Panc1 (cell line): Measurements from ENCODE around the gene BAIAP2. TPM values are rescaled to one million over a fixed set of nuclear protein-coding genes. Genes with fewer than 3 reads are reported as not detected.

Source experiments
- ATAC-seq: fragments of 200-7000 bp; cut with Tn5 transposase; 2 replicates; pipeline ENCODE4 v1.9.1; 2020; ENCODE audit warnings: mild to moderate bottlenecking, moderate library complexity
- BruUV-seq: library from RNA; stranded (reverse); fragments of 400-500 nt; replicated peaks from 2 replicates; lab custom pipeline; 2021; lab: Mats Ljungman, UMichigan
- CTCF ChIA-PET: fragments of 300-600 bp; sonication (Branson Sonifier 250); formaldehyde crosslinking; loops from one replicate; lab custom pipeline; 2022; ENCODE audit warnings: antibody characterized with exemption; lab: Charles Lee
- POLR2A ChIA-PET: fragments of 300-600 bp; sonication (Branson Sonifier 250); formaldehyde crosslinking; loops from one replicate; lab custom pipeline; 2022; ENCODE audit warnings: antibody characterized with exemption; lab: Charles Lee
- DNase-seq: peaks from one replicate; pipeline ENCODE4 v3.0.0-alpha.2; 2010; ENCODE audit warnings: low read depth, low spot score
- H3K27ac ChIP-seq: 2 replicates; pipeline ENCODE4 v1.5.1; 2011; ENCODE audit warnings: mild to moderate bottlenecking, low read length, inconsistent platforms
- H3K27me3 ChIP-seq: fragments of 200-500 bp; sonication (Bioruptor generic); 2 replicates; pipeline ENCODE4 v1.6.0; 2014; ENCODE audit warnings: low read length, inconsistent platforms; ENCODE audit not compliant: control insufficient read depth, insufficient read depth
- H3K36me3 ChIP-seq: fragments of 200-500 bp; sonication (Bioruptor generic); 2 replicates; pipeline ENCODE4 v1.5.1; 2014; ENCODE audit warnings: inconsistent platforms, mild to moderate bottlenecking, low read length, moderate library complexity; ENCODE audit not compliant: control insufficient read depth, insufficient read depth
- H3K4me1 ChIP-seq: 2 replicates; pipeline ENCODE4 v1.5.1; 2011; ENCODE audit warnings: inconsistent platforms, mild to moderate bottlenecking, low read length, moderate library complexity; ENCODE audit not compliant: control insufficient read depth, insufficient read depth
- H3K4me3 ChIP-seq, 2 experiments: 2 replicates each; pipeline ENCODE4 v1.5.1; 2011 to 2012; ENCODE audit warnings: low read depth in 2 of 2, low read length in 2 of 2, mild to moderate bottlenecking in 2 of 2, inconsistent platforms in 1 of 2, moderate library complexity in 1 of 2
- H3K9me3 ChIP-seq: fragments of 200-500 bp; sonication (Bioruptor generic); 2 replicates; pipeline ENCODE4 v1.5.1; 2014; ENCODE audit warnings: low read depth, mild to moderate bottlenecking, inconsistent platforms, low read length, moderate library complexity; ENCODE audit not compliant: control insufficient read depth, insufficient read depth
- POLR2AphosphoS5 ChIP-seq: IDR thresholded peaks from 2 replicates; pipeline ENCODE4 v1.6.1; 2012; ENCODE audit warnings: mild to moderate bottlenecking, low read depth, low read length, moderate library complexity
- SIN3A ChIP-seq: IDR thresholded peaks from 2 replicates; pipeline ENCODE4 v1.6.1; 2012; ENCODE audit warnings: low read depth, mild to moderate bottlenecking, low read length, moderate library complexity, borderline replicate concordance; ENCODE audit not compliant: insufficient read depth
- TCF7L2 ChIP-seq: IDR thresholded peaks from 2 replicates; pipeline ENCODE4 v1.6.1; 2011; ENCODE audit warnings: mild to moderate bottlenecking, low read depth, low read length, inconsistent platforms
- in situ Hi-C: cut with HindIII; loops from 2 replicates; pipeline ENCODE4 v1.10.0; 2016; ENCODE audit warnings: low sequenced_read_pairs, low pct_unique_long_range_greater_than_20kb
- intact Hi-C: fragments of 100-400 bp; cut with micrococcal nuclease; formaldehyde crosslinking; loops from one replicate; pipeline ENCODE4 v1.10.0; 2022; ENCODE audit not compliant: unreplicated experiment
- total RNA-seq: library from RNA; stranded (reverse); gene quantifications from one replicate; pipeline ENCODE4 v1.2.1, GENCODE V29; 2021; ENCODE audit not compliant: unreplicated experiment
- TF ChIP-seq, protein P1 (sequence below), 2 experiments: IDR thresholded peaks; 2 replicates each; pipeline ENCODE4 v1.6.1; 2011 to 2012; ENCODE audit warnings: low read depth in 2 of 2, control low read depth in 1 of 2, low read length in 1 of 2, mild to moderate bottlenecking in 1 of 2, moderate library complexity in 1 of 2; ENCODE audit not compliant: insufficient read depth in 1 of 2
- TF ChIP-seq, protein P2 (sequence below): fragments of 450-650 bp; IDR thresholded peaks from 2 replicates; pipeline ENCODE4 v1.5.1; 2017; ENCODE audit warnings: mild to moderate bottlenecking

The BAIAP2 gene
- total RNA-seq, 1 experiment from 2014 or later, result 125 TPM

GRCh38 chr17:81115749-81116464 lies 81.0 kb downstream of the BAIAP2 start:
- Histone ChIP-seq H3K36me3 (no peaks in the 10 kb centered on the region), H3K9me3 (no peaks in the 10 kb centered on the region), H3K4me1 (peaks cover 34% of the 10 kb centered on the region), H3K27ac (no peak overlapping the region), H3K4me3 (no peak overlapping the region), H3K27me3 (no peaks in the 10 kb centered on the region)
- ChIA-PET POLR2A (no interaction called here), CTCF (interaction anchor here (1.3 kb wide), 1 partner anchor 18 kb away, joined by 4 read pairs; no protein-coding TSS in a partner anchor)
- intact Hi-C loops, result no loop called here
- no TSS peak for BruUV-seq
- in situ Hi-C loops, result no loop called here
- no peak for ATAC-seq
- TF ChIP-seq, protein P1, sequence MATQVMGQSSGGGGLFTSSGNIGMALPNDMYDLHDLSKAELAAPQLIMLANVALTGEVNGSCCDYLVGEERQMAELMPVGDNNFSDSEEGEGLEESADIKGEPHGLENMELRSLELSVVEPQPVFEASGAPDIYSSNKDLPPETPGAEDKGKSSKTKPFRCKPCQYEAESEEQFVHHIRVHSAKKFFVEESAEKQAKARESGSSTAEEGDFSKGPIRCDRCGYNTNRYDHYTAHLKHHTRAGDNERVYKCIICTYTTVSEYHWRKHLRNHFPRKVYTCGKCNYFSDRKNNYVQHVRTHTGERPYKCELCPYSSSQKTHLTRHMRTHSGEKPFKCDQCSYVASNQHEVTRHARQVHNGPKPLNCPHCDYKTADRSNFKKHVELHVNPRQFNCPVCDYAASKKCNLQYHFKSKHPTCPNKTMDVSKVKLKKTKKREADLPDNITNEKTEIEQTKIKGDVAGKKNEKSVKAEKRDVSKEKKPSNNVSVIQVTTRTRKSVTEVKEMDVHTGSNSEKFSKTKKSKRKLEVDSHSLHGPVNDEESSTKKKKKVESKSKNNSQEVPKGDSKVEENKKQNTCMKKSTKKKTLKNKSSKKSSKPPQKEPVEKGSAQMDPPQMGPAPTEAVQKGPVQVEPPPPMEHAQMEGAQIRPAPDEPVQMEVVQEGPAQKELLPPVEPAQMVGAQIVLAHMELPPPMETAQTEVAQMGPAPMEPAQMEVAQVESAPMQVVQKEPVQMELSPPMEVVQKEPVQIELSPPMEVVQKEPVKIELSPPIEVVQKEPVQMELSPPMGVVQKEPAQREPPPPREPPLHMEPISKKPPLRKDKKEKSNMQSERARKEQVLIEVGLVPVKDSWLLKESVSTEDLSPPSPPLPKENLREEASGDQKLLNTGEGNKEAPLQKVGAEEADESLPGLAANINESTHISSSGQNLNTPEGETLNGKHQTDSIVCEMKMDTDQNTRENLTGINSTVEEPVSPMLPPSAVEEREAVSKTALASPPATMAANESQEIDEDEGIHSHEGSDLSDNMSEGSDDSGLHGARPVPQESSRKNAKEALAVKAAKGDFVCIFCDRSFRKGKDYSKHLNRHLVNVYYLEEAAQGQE (IDR thresholded peaks at IDR 0.05; ENCODE audit: insufficient read depth in 1 of 2, low read depth in 2 of 2, low read length in 1 of 2), result no peak
- no peak for TF ChIP-seq SIN3A
- TF ChIP-seq POLR2AphosphoS5, result no peak
- TF ChIP-seq, protein P2, sequence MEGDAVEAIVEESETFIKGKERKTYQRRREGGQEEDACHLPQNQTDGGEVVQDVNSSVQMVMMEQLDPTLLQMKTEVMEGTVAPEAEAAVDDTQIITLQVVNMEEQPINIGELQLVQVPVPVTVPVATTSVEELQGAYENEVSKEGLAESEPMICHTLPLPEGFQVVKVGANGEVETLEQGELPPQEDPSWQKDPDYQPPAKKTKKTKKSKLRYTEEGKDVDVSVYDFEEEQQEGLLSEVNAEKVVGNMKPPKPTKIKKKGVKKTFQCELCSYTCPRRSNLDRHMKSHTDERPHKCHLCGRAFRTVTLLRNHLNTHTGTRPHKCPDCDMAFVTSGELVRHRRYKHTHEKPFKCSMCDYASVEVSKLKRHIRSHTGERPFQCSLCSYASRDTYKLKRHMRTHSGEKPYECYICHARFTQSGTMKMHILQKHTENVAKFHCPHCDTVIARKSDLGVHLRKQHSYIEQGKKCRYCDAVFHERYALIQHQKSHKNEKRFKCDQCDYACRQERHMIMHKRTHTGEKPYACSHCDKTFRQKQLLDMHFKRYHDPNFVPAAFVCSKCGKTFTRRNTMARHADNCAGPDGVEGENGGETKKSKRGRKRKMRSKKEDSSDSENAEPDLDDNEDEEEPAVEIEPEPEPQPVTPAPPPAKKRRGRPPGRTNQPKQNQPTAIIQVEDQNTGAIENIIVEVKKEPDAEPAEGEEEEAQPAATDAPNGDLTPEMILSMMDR, result no peak
- TF ChIP-seq TCF7L2, result no peak
- no peak for DNase-seq

- H3K36me3 ChIP-seq, result no peaks in the 10 kb centered on the region
- DNase-seq, result no peak
- in situ Hi-C loops (no loop called here), intact Hi-C loops (no loop called here)
- no peaks in the 10 kb centered on the region for H3K9me3 ChIP-seq
- H3K27me3 ChIP-seq, result no peaks in the 10 kb centered on the region
- ATAC-seq, result no peak
- H3K27ac ChIP-seq, result no peak overlapping the region
- CTCF ChIA-PET, result interaction anchor here (1.3 kb wide), 1 partner anchor 19 kb away, joined by 4 read pairs; no protein-coding TSS in a partner anchor
- no TSS peak for BruUV-seq
- H3K4me3 ChIP-seq, result no peak overlapping the region
- POLR2A ChIA-PET, result interaction anchor here (0.7 kb wide), 1 partner anchor 31 kb away, joined by 3 read pairs; no protein-coding TSS in a partner anchor
- no peak for TF ChIP-seq TCF7L2
- H3K4me1 ChIP-seq, result peaks cover 34% of the 10 kb centered on the region
Observed at GRCh38 chr17:81116704-81117103, 81.8 kb downstream of the BAIAP2 start.

DNA sequence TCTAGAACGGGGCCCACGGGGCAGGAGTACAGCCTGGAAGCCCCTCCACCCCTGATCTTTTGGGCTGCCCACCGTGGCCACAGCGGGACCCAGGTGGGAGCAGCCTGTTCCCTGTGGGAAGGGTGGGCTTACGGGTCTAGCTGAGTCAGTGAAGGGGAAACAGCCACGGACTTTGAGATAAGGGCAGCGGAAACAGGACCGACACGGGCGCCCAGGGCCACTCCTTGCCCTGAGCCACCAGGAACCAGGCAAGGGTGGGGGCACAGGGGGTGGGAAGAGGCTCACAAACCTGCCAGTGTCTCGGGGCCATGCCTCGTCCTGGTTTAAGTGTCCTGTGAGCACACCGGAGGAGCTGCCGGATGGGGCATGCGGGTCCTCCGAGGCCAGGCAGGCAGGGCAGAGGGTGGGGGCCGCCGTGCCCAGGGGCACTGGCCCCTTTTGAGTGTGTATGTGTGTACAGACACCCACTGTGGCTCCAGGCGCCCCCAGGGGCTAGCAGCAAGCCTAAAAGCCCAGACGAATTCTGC lies 82.8 kb downstream of the BAIAP2 start:
- Histone ChIP-seq H3K4me1 (peaks cover 34% of the 10 kb centered on the region), H3K9me3 (no peaks in the 10 kb centered on the region), H3K4me3 (no peak overlapping the region), H3K27ac (peak overlapping the region; percentile 48), H3K27me3 (no peaks in the 10 kb centered on the region), H3K36me3 (no peaks in the 10 kb centered on the region)
- BruUV-seq, result no TSS peak
- ATAC-seq, result peak; percentile 2
- ChIA-PET POLR2A (no interaction called here), CTCF (no interaction called here)
- intact Hi-C loops (no loop called here), in situ Hi-C loops (no loop called here)
- TF ChIP-seq SIN3A (no peak), TCF7L2 (no peak), POLR2AphosphoS5 (no peak; the same call in 1 of the 2 replicates)
- TF ChIP-seq, protein P1 (IDR thresholded peaks at IDR 0.05; ENCODE audit: insufficient read depth in 1 of 2, low read depth in 2 of 2, low read length in 1 of 2), result no peak
- TF ChIP-seq, protein P2, result no peak
- no peak for DNase-seq
